Measurements from ENCODE around the gene L3MBTL4.

DNA sequence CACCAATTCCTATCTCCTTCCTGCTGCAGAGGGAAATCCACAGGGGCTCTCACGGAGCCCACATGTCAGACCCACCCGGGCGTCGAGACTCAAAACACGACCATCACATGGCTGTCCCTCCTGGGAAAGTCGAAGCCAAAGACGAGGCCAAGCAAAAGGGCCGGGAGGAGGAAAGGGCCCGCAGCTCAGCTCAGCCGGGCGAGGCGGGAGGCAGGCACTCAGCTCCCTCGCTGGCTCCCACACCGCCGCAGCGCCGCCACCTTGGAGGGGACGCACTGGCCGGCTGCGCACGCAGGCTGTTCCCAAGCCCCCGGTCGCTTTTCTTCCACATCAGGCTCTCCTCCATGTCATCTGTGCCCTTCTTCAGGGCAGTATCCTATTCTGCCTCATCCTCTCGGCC is 130.4 kb downstream of the L3MBTL4 start:
- TF ChIP-seq CTCF (IDR thresholded peaks at IDR 0.05) (no peak), POLR2A (IDR thresholded peaks at IDR 0.05) (no peak)
